Esophagus (tissue), 2 donors: ENCODE results near the gene COL6A3. TPM values are rescaled to one million over a fixed set of nuclear protein-coding genes. Genes with fewer than 3 reads are reported as not detected.

Source experiments
- H3K27ac ChIP-seq, 2 donors: one replicate each; pipeline ENCODE4 v1.5.1; 2013; ENCODE audit warnings: low read depth in 2 of 2, mild to moderate bottlenecking in 2 of 2, inconsistent platforms in 1 of 2, low read length in 1 of 2, moderate library complexity in 1 of 2
- H3K27me3 ChIP-seq, 2 donors: one replicate each; pipeline ENCODE4 v1.6.1; 2013; ENCODE audit warnings: low read length in 2 of 2, control low read depth in 1 of 2, mild to moderate bottlenecking in 1 of 2; ENCODE audit not compliant: insufficient read depth in 2 of 2, control insufficient read depth in 1 of 2
- H3K36me3 ChIP-seq, 2 donors: one replicate each; pipeline ENCODE4 v1.6.1; 2013; ENCODE audit warnings: low read length in 1 of 2; ENCODE audit not compliant: control insufficient read depth in 2 of 2, insufficient read depth in 2 of 2
- H3K4me1 ChIP-seq, 2 donors: one replicate each; pipeline ENCODE4 v1.6.1; 2013; ENCODE audit warnings: low read length in 1 of 2; ENCODE audit not compliant: control insufficient read depth in 2 of 2, insufficient read depth in 2 of 2
- H3K4me3 ChIP-seq, 2 donors: one replicate each; pipeline ENCODE4 v1.5.1; 2013; ENCODE audit warnings: low read length in 2 of 2, mild to moderate bottlenecking in 2 of 2, low read depth in 1 of 2, moderate library complexity in 1 of 2
- H3K9me3 ChIP-seq, 2 donors: one replicate each; pipeline ENCODE4 v1.6.1; 2013; ENCODE audit warnings: mild to moderate bottlenecking in 2 of 2, low read depth in 1 of 2, low read length in 1 of 2, moderate library complexity in 1 of 2; ENCODE audit not compliant: control insufficient read depth in 2 of 2, insufficient read depth in 1 of 2
- WGBS, 2 donors: extraction: QIAGEN DNeasy Blood & Tissue Kit; methylation state at CpG; one replicate each; pipeline ENCODE4 v1.1.7; 2013; 5-methylcytosine and 5-hydroxymethylcytosine counted together
- polyA plus RNA-seq, 2 donors: library from polyadenylated mRNA; stranded (reverse); fragments of 200-250 nt; gene quantifications; one replicate each; pipeline ENCODE4 v1.2.3, GENCODE V29; 2013
- donor health status: healthy with polysubstance abuse.
- donor health status: Bipolar disorder and iron deficiency.

Gene COL6A3
- polyA plus RNA-seq, 2 donors: 4.3 to 10.3 TPM

- Histone ChIP-seq H3K9me3 (no peaks in the 10 kb centered on the region), H3K36me3 (no peaks in the 10 kb centered on the region), H3K4me3 (no peak overlapping the region), H3K27ac (peak overlapping the region in 1 of 2 donors; percentile 72), H3K4me1 (no peaks in the 10 kb centered on the region), H3K27me3 (no peaks in the 10 kb centered on the region)
- WGBS, 2 donors: 78 to 81% methylated on average over 14 of the region's 14 CpGs
These were observed 86.6 kb downstream of the COL6A3 start for GRCh38 chr2:237327175-237327950.

GRCh38 chr2:237326266-237327171 lies 87.4 kb downstream of the COL6A3 start:
- Histone ChIP-seq H3K36me3 (no peaks in the 10 kb centered on the region), H3K27me3 (no peaks in the 10 kb centered on the region), H3K4me1 (peaks cover 0 to 3% of the 10 kb centered on the region in 2 donors), H3K9me3 (no peaks in the 10 kb centered on the region), H3K27ac (peak overlapping the region; percentile 24 to 72), H3K4me3 (no peak overlapping the region)
- 43 to 53% methylated on average over 12 of the region's 12 CpGs for WGBS, 2 donors

- Histone ChIP-seq H3K27me3 (no peaks in the 10 kb centered on the region), H3K9me3 (no peaks in the 10 kb centered on the region), H3K4me1 (peaks cover 0 to 6% of the 10 kb centered on the region in 2 donors), H3K4me3 (no peak overlapping the region), H3K36me3 (no peaks in the 10 kb centered on the region), H3K27ac (peak overlapping the region; percentile 61 to 68)
- WGBS, 2 donors: 61 to 65% methylated on average over 5 of the region's 5 CpGs
These were observed 89.1 kb downstream of the COL6A3 start for GRCh38 chr2:237324837-237325236.

GRCh38 chr2:237324405-237324831 lies 89.5 kb downstream of the COL6A3 start:
- H3K36me3 ChIP-seq: no peaks in the 10 kb centered on the region
- H3K9me3 ChIP-seq: no peaks in the 10 kb centered on the region
- no peaks in the 10 kb centered on the region for H3K27me3 ChIP-seq
- peaks cover 0 to 6% of the 10 kb centered on the region in 2 donors for H3K4me1 ChIP-seq
- WGBS, 2 donors: 78 to 82% methylated on average over 12 of the region's 12 CpGs
- peak overlapping the region; percentile 61 to 68 for H3K27ac ChIP-seq
- H3K4me3 ChIP-seq: no peak overlapping the region

- 70 to 72% methylated on average over 8 of the region's 8 CpGs for WGBS, 2 donors
- no peaks in the 10 kb centered on the region for H3K27me3 ChIP-seq
- no peaks in the 10 kb centered on the region for H3K36me3 ChIP-seq
- H3K4me1 ChIP-seq: peaks cover 0 to 6% of the 10 kb centered on the region in 2 donors
- H3K27ac ChIP-seq: peak overlapping the region; percentile 25 to 40
- no peak overlapping the region for H3K4me3 ChIP-seq
- no peaks in the 10 kb centered on the region for H3K9me3 ChIP-seq
These were observed 90.3 kb downstream of the COL6A3 start for GRCh38 chr2:237323656-237324055.

- H3K4me1 ChIP-seq: peaks cover 0 to 6% of the 10 kb centered on the region in 2 donors
- no peak overlapping the region for H3K4me3 ChIP-seq
- H3K9me3 ChIP-seq: no peaks in the 10 kb centered on the region
- no peaks in the 10 kb centered on the region for H3K27me3 ChIP-seq
- no peaks in the 10 kb centered on the region for H3K36me3 ChIP-seq
- WGBS, 2 donors: 45 to 70% methylated on average over 4 of the region's 4 CpGs
- peak overlapping the region; percentile 17 to 50 for H3K27ac ChIP-seq
These were observed 91.4 kb downstream of the COL6A3 start for GRCh38 chr2:237322564-237322963.

GRCh38 chr2:237321746-237322145 lies 92.2 kb downstream of the COL6A3 start:
- no peaks in the 10 kb centered on the region for H3K36me3 ChIP-seq
- H3K9me3 ChIP-seq: no peaks in the 10 kb centered on the region
- 81 to 85% methylated on average over 7 of the region's 7 CpGs for WGBS, 2 donors
- no peaks in the 10 kb centered on the region for H3K27me3 ChIP-seq
- H3K4me1 ChIP-seq: peaks cover 0 to 6% of the 10 kb centered on the region in 2 donors
- peak overlapping the region; percentile 17 to 50 for H3K27ac ChIP-seq
- H3K4me3 ChIP-seq: no peak overlapping the region

GRCh38 chr2:237320801-237321560 lies 93.0 kb downstream of the COL6A3 start:
- Histone ChIP-seq H3K27me3 (no peaks in the 10 kb centered on the region), H3K4me1 (peaks cover 0 to 6% of the 10 kb centered on the region in 2 donors), H3K9me3 (no peaks in the 10 kb centered on the region), H3K4me3 (no peak overlapping the region), H3K27ac (peak overlapping the region; percentile 71 to 76), H3K36me3 (no peaks in the 10 kb centered on the region)
- 54 to 57% methylated on average over 11 of the region's 11 CpGs for WGBS, 2 donors

- Histone ChIP-seq H3K27ac (no peak overlapping the region), H3K9me3 (no peaks in the 10 kb centered on the region), H3K4me1 (peaks cover 0 to 9% of the 10 kb centered on the region in 2 donors), H3K27me3 (no peaks in the 10 kb centered on the region), H3K4me3 (no peak overlapping the region), H3K36me3 (no peaks in the 10 kb centered on the region)
- 87 to 88% methylated on average over 4 of the region's 4 CpGs for WGBS, 2 donors
These were observed 94.1 kb downstream of the COL6A3 start for GRCh38 chr2:237319887-237320286.
